GM12878 (cell line): ENCODE results near the gene NCR3LG1. TPM values are rescaled to one million over a fixed set of nuclear protein-coding genes. Genes with fewer than 3 reads are reported as not detected.

Experiments used
- ATAC-seq: fragments of 200-7000 bp; cut with Tn5 transposase; 3 replicates; pipeline ENCODE4 v1.9.1; 2020; ENCODE audit warnings: mild to moderate bottlenecking, moderate library complexity
- BruUV-seq: library from RNA; stranded (reverse); fragments of 400-500 nt; replicated peaks from 2 replicates; lab custom pipeline; 2021; lab: Mats Ljungman, UMichigan
- CTCF ChIA-PET: fragments of 300-600 bp; sonication (Branson Sonifier 250); formaldehyde crosslinking; extraction: SDS; loops from one replicate; lab custom pipeline; 2021; ENCODE audit warnings: inconsistent platforms; lab: Yijun Ruan, JAX
- POLR2A ChIA-PET: fragments of 350-600 bp; formaldehyde crosslinking; extraction: SDS; loops from one replicate; lab custom pipeline; 2021; ENCODE audit warnings: inconsistent platforms; lab: Charles Lee
- RAD21 ChIA-PET: fragments of 300-600 bp; sonication (Branson Sonifier 250); formaldehyde crosslinking; loops from one replicate; lab custom pipeline; 2023; ENCODE audit warnings: antibody characterized with exemption; ENCODE audit not compliant: unreplicated experiment; lab: Charles Lee
- SMC1A ChIA-PET: fragments of 300-600 bp; sonication (Branson Sonifier 250); formaldehyde crosslinking; loops from one replicate; lab custom pipeline; 2023; ENCODE audit not compliant: unreplicated experiment, uncharacterized antibody; lab: Charles Lee
- DNase-seq: peaks from one replicate; pipeline ENCODE4 v3.0.0-alpha.2; 2011; ENCODE audit warnings: low read depth, low spot score
- FAIRE-seq: peaks from 3 replicates; lab custom pipeline; 2011; peaks lifted over from hg19 to GRCh38; lab: Jason Lieb, UNC
- H2AFZ ChIP-seq: 2 replicates; pipeline ENCODE4 v1.6.0; 2011; ENCODE audit warnings: low read depth, low read length, control low read depth; ENCODE audit not compliant: control insufficient read depth
- H3K27ac ChIP-seq: 2 replicates; pipeline ENCODE4 v1.5.1; 2011; ENCODE audit warnings: control low read depth; ENCODE audit not compliant: control insufficient read depth, insufficient read depth
- H3K27me3 ChIP-seq, 2 experiments: replicated peaks in 1 of 2; 2 replicates each; pipeline versions ENCODE4 v1.6.0 to v1.6.1; 2011; ENCODE audit warnings: low read length in 1 of 2; ENCODE audit not compliant: control insufficient read depth in 2 of 2, insufficient read depth in 2 of 2
- H3K36me3 ChIP-seq, 2 experiments: 2 replicates each; pipeline ENCODE4 v1.5.1; 2011; ENCODE audit warnings: low read length in 1 of 2; ENCODE audit not compliant: control insufficient read depth in 2 of 2, insufficient read depth in 2 of 2
- H3K4me1 ChIP-seq: 2 replicates; pipeline ENCODE4 v1.6.1; 2011; ENCODE audit warnings: mild to moderate bottlenecking, low read length, moderate library complexity, mixed read lengths; ENCODE audit not compliant: control insufficient read depth, insufficient read depth
- H3K4me2 ChIP-seq: 2 replicates; pipeline ENCODE4 v1.6.0; 2011; ENCODE audit warnings: control low read depth; ENCODE audit not compliant: control insufficient read depth, insufficient read depth
- H3K4me3 ChIP-seq: fragments of 200-600 bp; sonication (generic); 2 replicates; pipeline ENCODE4 v1.5.1; 2016
- H3K79me2 ChIP-seq: 2 replicates; pipeline ENCODE4 v1.6.0; 2011; ENCODE audit warnings: low read length; ENCODE audit not compliant: control insufficient read depth, insufficient read depth
- H3K9ac ChIP-seq: 2 replicates; pipeline ENCODE4 v1.8.0; 2011; ENCODE audit warnings: low read length, control low read depth, mixed read lengths; ENCODE audit not compliant: control insufficient read depth, insufficient read depth
- H3K9me3 ChIP-seq: replicated peaks from 3 replicates; pipeline ENCODE4 v1.5.1; 2011; ENCODE audit warnings: mild to moderate bottlenecking, low read length; ENCODE audit not compliant: control insufficient read depth, insufficient read depth
- H4K20me1 ChIP-seq: 2 replicates; pipeline ENCODE4 v1.6.0; 2011; ENCODE audit not compliant: control insufficient read depth, insufficient read depth
- ASH2L ChIP-seq: fragments of 300-600, 200-600 bp; sonication (generic); IDR thresholded peaks from 2 replicates; pipeline ENCODE4 v1.6.1; 2017; ENCODE audit warnings: low read depth, mild to moderate bottlenecking, borderline replicate concordance
- EED ChIP-seq: sonication (generic); IDR thresholded peaks from 2 replicates; pipeline ENCODE4 v1.6.1; 2016; ENCODE audit warnings: antibody characterized with exemption, low read depth
- HCFC1 ChIP-seq: fragments of 150-350 bp; IDR thresholded peaks from 2 replicates; pipeline ENCODE4 v1.6.1; 2014; ENCODE audit warnings: low read length
- JUNB ChIP-seq: IDR thresholded peaks from 2 replicates; pipeline ENCODE4 v1.6.1; 2016; ENCODE audit warnings: antibody characterized with exemption, mild to moderate bottlenecking
- MAX ChIP-seq: IDR thresholded peaks from 2 replicates; pipeline ENCODE4 v1.6.1; 2012; ENCODE audit warnings: low read depth, low read length, improper control_type of control experiment
- MEF2B ChIP-seq: fragments of 450-650 bp; IDR thresholded peaks from 2 replicates; pipeline ENCODE4 v1.6.1; 2018; ENCODE audit warnings: mild to moderate bottlenecking, moderate library complexity; ENCODE audit not compliant: partially characterized antibody, poor library complexity, severe bottlenecking
- NBN ChIP-seq: fragments of 450-650 bp; IDR thresholded peaks from 2 replicates; pipeline ENCODE4 v1.6.1; 2016
- NFYA ChIP-seq: IDR thresholded peaks from 2 replicates; pipeline ENCODE4 v1.6.1; 2011; ENCODE audit warnings: low read depth, mild to moderate bottlenecking, low read length, improper control_type of control experiment, borderline replicate concordance
- PML ChIP-seq: IDR thresholded peaks from 2 replicates; pipeline ENCODE4 v1.6.1; 2012; ENCODE audit warnings: low read length, inconsistent platforms
- POLR2AphosphoS2 ChIP-seq: IDR thresholded peaks from 2 replicates; pipeline ENCODE4 v1.6.1; 2011; ENCODE audit warnings: low read depth, mild to moderate bottlenecking, low read length, improper control_type of control experiment, moderate library complexity
- RELB ChIP-seq: fragments of 450-650 bp; IDR thresholded peaks from 2 replicates; pipeline ENCODE4 v1.6.1; 2017; ENCODE audit warnings: low read depth, mild to moderate bottlenecking, moderate library complexity
- RUNX3 ChIP-seq: IDR thresholded peaks from 2 replicates; pipeline ENCODE4 v1.6.1; 2012; ENCODE audit warnings: low read length, inconsistent platforms
- USF1 ChIP-seq: IDR thresholded peaks from 2 replicates; pipeline ENCODE4 v1.6.1; 2011; ENCODE audit warnings: borderline replicate concordance, low read depth, mild to moderate bottlenecking, moderate library complexity, mixed read lengths, low read length; ENCODE audit not compliant: insufficient read depth; ENCODE audit errors: extremely low read length
- ZNF384 ChIP-seq: IDR thresholded peaks from 2 replicates; pipeline ENCODE4 v1.6.1; 2012; ENCODE audit warnings: low read depth, mild to moderate bottlenecking, low read length, improper control_type of control experiment, borderline replicate concordance
- in situ Hi-C: fragments of 300-500 bp; cut with MboI; formaldehyde crosslinking; loops from 9 replicates; pipeline ENCODE4 v1.14.3; 2018; ENCODE audit warnings: mixed read lengths
- intact Hi-C: fragments of 100-400 bp; cut with micrococcal nuclease; formaldehyde crosslinking; loops from one replicate; pipeline ENCODE4 v1.14.2; 2022; ENCODE audit not compliant: unreplicated experiment
- polyA plus RNA-seq, 11 experiments: library from polyadenylated mRNA; depleted of rRNA in 4 of 11; unstranded in 6 of 11; stranded (reverse) in 5 of 11; fragments of >200 nt; fragmentation: Nextera tagmentation in 4 of 11; fragmentation: Illumina TruSeq in 1 of 11; extraction: Ambion mirVana in 4 of 11; extraction: Trizol in 1 of 11; gene quantifications; 1 replicate in 1 of 11; 2 replicates in 10 of 11; pipeline versions ENCODE4 v1.2.1 to v1.2.3, GENCODE V29; 2011 to 2016; ENCODE audit warnings: inconsistent platforms in 2 of 11, missing spikeins in 2 of 11, low read depth in 1 of 11
- total RNA-seq, 4 experiments: library from RNA; depleted of rRNA in 3 of 4; stranded (reverse); fragments of >200 nt in 3 of 4; fragmentation: Illumina TruSeq in 1 of 4; extraction: Trizol in 1 of 4; gene quantifications; 2 replicates each; pipeline versions ENCODE4 v1.2.1 to v1.2.3, GENCODE V29; 2013 to 2021
- TF ChIP-seq, protein P1 (sequence below): IDR thresholded peaks from 2 replicates; pipeline ENCODE4 v1.6.1; 2012; ENCODE audit warnings: low read depth, low read length, improper control_type of control experiment
- TF ChIP-seq, protein P2 (sequence below): IDR thresholded peaks from 2 replicates; pipeline ENCODE4 v1.6.1; 2011; ENCODE audit warnings: low read depth, mild to moderate bottlenecking, low read length, moderate library complexity, borderline replicate concordance; ENCODE audit errors: extremely low read depth

Gene NCR3LG1
- total and polyA plus RNA-seq, 10 of the 15 experiments (the other 5 are each of a cell fraction or from before 2014, with no cell fraction given) = under 0.01 to 0.18 (median 0.11) TPM; not detected in 2

DNA sequence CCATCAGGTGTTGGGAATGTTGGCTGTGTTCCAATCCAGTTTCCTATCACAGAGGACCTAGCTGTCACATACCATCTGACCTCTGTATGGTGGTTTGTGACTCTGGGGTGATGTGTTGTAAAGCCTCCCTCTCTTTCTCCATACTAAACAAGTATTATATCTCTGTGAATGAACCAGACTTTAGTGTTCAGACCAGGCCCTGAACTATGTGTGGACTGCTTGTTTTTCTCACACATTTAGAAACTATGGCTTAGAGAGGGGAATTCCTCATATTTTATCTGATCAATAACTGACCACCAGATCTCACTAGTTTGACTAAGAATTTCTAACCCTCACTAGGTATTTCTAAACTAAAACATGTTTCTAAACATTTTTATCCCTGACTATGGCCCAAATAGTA, 17.5 kb downstream of the NCR3LG1 start:
- ChIA-PET RAD21 (no interaction called here), CTCF (no interaction called here), SMC1A (no interaction called here), POLR2A (no interaction called here)
- ATAC-seq (no peak), FAIRE-seq (no peak), DNase-seq (no peak)
- H3K9ac ChIP-seq = no peak overlapping the region
- no peak overlapping the region for H2AFZ ChIP-seq
- no peaks in the 10 kb centered on the region for H3K4me1 ChIP-seq
- intact Hi-C loops (no loop called here), in situ Hi-C loops (no loop called here)
- H4K20me1 ChIP-seq = no peaks in the 10 kb centered on the region
- no peaks in the 10 kb centered on the region for H3K79me2 ChIP-seq
- H3K4me2 ChIP-seq = no peak overlapping the region
- no peak for TF ChIP-seq MAX
- TF ChIP-seq EED = no peak
- TF ChIP-seq NBN = no peak
- no peak for TF ChIP-seq MEF2B
- TF ChIP-seq RELB = no peak
- TF ChIP-seq, protein P1, sequence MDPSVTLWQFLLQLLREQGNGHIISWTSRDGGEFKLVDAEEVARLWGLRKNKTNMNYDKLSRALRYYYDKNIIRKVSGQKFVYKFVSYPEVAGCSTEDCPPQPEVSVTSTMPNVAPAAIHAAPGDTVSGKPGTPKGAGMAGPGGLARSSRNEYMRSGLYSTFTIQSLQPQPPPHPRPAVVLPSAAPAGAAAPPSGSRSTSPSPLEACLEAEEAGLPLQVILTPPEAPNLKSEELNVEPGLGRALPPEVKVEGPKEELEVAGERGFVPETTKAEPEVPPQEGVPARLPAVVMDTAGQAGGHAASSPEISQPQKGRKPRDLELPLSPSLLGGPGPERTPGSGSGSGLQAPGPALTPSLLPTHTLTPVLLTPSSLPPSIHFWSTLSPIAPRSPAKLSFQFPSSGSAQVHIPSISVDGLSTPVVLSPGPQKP = no peak
- no peak for TF ChIP-seq ZNF384
- TF ChIP-seq, protein P2, sequence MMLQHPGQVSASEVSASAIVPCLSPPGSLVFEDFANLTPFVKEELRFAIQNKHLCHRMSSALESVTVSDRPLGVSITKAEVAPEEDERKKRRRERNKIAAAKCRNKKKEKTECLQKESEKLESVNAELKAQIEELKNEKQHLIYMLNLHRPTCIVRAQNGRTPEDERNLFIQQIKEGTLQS = no peak
- TF ChIP-seq RUNX3 = no peak
- TF ChIP-seq POLR2AphosphoS2 = no peak
- TF ChIP-seq NFYA = no peak
- no peak for TF ChIP-seq JUNB
- no peak for TF ChIP-seq HCFC1
- no peak for TF ChIP-seq USF1
- no peak for TF ChIP-seq ASH2L
- TF ChIP-seq PML = no peak
- peaks cover 24% of the 10 kb centered on the region for H3K9me3 ChIP-seq
- no peaks in the 10 kb centered on the region; a peak in 1 of 4 replicates for H3K27me3 ChIP-seq
- H3K4me3 ChIP-seq = no peak overlapping the region
- H3K27ac ChIP-seq = no peak overlapping the region
- H3K36me3 ChIP-seq = no peaks in the 10 kb centered on the region
- BruUV-seq = no TSS peak
